Gastrocnemius medialis (tissue), 4 donors: ENCODE data around the gene KASH5.

Experiments used
- POLR2A ChIP-seq, 2 donors: fragments of 450-650 bp; IDR thresholded peaks; one replicate each; pipeline ENCODE4 v1.6.1; 2017; ENCODE audit warnings: antibody characterized with exemption in 2 of 2, mild to moderate bottlenecking in 2 of 2, moderate library complexity in 2 of 2
- TF ChIP-seq, protein P1 (sequence below), 5 experiments: fragments of 450-650 bp in 3 of 5; fragments of 200-600 bp in 2 of 5; sonication (generic) in 2 of 5; IDR thresholded peaks in 4 of 5; conservative IDR thresholded peaks in 1 of 5; 1 replicate in 4 of 5; 2 replicates in 1 of 5; pipeline ENCODE4 v1.5.1; 2016 to 2019; ENCODE audit warnings: antibody characterized with exemption in 5 of 5, mild to moderate bottlenecking in 3 of 5, moderate library complexity in 3 of 5

DNA sequence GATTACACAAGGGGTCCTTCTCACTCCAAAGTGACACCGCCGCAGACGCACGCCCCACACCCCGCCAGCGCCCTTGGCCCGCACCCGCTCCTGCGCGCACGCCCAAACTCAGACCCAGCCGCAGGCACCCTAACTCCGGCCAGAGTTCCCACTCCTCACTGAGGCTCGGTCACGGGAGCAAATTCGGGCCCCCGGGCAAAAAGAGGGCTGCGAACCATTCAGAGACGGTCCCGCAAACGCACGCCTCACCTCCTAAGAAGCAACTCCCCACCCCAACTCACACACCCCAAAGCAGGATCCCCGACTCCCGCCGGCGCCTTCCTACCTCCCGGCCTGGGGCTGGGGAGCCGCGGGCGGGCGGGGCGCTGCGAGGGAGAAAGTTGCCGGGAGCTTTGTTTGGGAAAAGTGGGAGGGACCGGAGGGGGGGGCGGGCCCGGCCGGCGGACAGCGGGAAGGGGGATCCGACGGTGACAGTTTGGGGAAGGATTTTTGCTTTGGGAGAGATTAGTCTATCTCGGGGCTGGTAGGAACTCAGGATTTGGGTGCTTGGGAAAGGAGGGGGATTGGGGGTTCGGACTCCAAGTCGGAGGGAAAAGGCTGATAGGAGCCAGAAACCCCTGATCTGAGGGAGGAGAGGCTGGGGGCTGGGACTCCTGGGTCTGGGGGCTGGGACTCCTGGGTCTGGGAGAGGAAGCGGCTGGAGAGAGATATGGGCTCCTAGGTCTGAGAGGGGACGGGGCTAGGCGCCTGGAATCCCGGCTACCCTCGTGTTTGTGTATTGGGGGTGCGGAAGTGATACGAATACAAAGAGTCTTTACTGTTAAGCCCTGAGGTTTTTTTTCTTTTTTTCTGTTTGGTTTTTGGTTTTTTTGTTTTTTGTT lies 25.8 kb upstream of the KASH5 start, which contains the start of gene TEAD2:
- TF ChIP-seq, protein P1, sequence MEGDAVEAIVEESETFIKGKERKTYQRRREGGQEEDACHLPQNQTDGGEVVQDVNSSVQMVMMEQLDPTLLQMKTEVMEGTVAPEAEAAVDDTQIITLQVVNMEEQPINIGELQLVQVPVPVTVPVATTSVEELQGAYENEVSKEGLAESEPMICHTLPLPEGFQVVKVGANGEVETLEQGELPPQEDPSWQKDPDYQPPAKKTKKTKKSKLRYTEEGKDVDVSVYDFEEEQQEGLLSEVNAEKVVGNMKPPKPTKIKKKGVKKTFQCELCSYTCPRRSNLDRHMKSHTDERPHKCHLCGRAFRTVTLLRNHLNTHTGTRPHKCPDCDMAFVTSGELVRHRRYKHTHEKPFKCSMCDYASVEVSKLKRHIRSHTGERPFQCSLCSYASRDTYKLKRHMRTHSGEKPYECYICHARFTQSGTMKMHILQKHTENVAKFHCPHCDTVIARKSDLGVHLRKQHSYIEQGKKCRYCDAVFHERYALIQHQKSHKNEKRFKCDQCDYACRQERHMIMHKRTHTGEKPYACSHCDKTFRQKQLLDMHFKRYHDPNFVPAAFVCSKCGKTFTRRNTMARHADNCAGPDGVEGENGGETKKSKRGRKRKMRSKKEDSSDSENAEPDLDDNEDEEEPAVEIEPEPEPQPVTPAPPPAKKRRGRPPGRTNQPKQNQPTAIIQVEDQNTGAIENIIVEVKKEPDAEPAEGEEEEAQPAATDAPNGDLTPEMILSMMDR (IDR thresholded peaks at IDR 0.05 in 4 of 5, conservative IDR thresholded peaks at IDR 0.05 in 1 of 5): no peak
- TF ChIP-seq POLR2A (IDR thresholded peaks at IDR 0.05): peak in 1 of 2 donors; percentile 26
